GM19239 (cell line): ENCODE measurements around the gene ZFYVE21.

Experiments used
- DNase-seq: peaks from one replicate; pipeline ENCODE4 v3.0.0; 2011; ENCODE audit warnings: low spot score; ENCODE audit not compliant: insufficient read length
- FAIRE-seq: peaks from 2 replicates; lab custom pipeline; 2011; peaks lifted over from hg19 to GRCh38; lab: Jason Lieb, UNC

Gene ZFYVE21

DNA sequence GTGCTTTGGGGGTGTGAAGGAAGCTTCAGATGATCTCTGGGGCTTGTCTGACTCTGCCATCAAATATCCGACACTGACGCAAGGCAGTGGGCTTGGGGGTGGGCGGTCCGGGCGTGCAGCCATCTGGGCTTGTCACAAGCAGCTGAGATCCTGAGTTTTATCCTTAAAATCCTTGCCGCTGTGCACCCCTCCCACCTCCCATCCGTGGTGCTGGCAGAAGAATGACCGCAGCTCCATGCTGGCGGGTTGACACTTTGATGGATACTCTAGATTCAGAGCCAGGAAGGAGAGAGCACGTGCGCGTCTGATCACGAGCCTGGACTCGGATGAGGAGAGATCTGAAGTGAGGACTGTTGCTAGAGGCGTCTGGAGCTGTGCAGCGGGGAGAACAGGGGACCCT lies 3.0 kb downstream of the ZFYVE21 start:
- FAIRE-seq, result no peak
- no peak for DNase-seq

DNA sequence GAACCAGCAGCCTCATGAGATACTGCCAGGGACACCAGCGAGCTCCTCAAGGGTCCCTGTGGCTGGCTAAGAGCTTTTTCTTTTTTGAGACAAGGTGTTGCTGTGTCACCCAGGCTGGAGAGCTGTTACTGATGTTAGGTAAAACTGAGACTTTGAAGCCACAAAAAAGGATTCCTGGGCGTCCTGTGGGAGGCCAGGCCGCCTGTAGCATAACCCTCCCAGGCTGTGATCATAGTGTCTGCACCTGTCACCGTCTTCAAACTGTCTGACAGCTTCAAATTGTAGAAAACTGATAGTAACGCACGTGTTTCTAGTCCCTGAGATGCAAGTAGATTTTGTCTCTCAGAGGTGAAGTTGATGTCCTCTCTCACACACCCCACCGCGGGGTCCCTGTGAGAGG lies 4.1 kb downstream of the ZFYVE21 start:
- DNase-seq (no peak), FAIRE-seq (no peak)

DNA sequence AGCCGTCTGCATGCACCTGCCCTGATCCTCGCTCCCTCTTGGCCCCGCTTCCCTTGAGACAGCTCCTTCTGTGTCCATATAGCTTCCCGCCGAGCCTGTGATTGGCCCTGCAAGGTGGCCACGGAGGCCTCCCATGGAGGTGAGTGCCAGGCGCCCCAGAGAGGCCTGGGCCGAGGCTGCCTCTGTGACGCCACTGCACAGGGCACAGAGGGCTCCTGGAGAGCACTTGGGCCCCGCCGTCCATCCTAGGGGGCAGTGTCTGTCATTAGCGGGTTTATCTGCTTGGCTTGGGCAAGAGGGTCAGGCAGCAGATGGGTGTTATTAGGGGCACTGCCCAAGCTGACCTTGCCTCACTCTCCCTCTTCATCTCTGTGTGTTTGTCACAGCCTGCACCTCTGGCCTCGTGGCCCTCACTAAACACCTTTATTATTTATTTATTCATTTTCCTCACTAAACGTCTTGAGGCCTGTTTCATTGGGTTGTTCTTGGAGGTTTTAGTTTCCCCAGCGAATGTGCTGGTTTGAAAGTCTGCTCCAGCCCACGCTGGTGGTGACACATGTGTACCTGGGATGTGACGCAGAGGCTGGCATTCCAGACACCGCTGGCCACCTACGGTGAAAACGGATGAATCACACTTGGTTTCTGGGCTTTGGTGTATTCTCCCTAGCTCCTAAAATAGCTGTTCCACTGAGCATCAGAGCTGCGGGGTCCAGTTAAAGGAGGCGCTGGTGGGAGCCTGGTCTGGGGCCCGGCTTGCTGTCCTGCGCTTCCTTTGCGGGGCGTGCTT lies 5.9 kb downstream of the ZFYVE21 start:
- no peak for FAIRE-seq

DNA sequence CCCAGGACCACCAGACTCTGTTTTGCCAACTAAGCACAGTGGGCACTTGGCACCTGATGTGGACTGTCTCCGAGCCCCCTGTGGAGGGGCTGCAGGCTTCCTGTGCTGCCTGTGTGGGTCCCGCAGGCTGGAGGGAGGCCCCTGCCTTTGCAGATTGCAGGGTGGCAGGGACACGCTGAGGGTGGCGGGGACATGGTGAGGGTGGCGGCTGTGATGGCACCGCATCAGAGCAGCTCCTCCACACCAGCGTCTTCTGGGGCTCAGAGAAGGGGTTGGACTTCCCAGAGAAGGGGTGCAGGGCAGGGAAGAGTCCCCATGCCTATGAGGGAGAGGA lies 8.1 kb downstream of the ZFYVE21 start:
- FAIRE-seq, result no peak
- no peak for DNase-seq

More for the DNA sequence above, 5.9 kb downstream of the ZFYVE21 start:
- no peak for DNase-seq

DNA sequence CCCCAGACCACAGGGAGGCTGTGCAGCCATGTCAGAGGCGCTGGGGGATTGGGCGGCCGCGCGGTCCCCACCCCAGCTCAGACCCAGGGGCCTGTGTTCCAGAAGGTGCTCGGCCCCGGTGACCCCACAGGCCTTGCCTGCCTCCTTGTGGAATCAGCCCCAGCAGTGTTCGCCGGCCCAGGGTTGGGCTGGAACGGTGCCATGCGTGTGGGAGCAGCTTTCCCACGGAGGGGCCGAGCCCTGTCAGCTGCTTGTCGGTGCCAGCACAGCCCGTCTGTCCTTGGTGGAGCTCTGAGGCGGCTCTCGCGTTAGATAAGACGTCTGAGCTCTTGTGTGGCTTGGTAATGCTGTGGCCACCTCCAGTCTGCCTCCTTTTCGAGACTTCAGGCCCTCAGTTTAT lies 8.5 kb downstream of the ZFYVE21 start:
- FAIRE-seq, result no peak
- DNase-seq, result no peak

DNA sequence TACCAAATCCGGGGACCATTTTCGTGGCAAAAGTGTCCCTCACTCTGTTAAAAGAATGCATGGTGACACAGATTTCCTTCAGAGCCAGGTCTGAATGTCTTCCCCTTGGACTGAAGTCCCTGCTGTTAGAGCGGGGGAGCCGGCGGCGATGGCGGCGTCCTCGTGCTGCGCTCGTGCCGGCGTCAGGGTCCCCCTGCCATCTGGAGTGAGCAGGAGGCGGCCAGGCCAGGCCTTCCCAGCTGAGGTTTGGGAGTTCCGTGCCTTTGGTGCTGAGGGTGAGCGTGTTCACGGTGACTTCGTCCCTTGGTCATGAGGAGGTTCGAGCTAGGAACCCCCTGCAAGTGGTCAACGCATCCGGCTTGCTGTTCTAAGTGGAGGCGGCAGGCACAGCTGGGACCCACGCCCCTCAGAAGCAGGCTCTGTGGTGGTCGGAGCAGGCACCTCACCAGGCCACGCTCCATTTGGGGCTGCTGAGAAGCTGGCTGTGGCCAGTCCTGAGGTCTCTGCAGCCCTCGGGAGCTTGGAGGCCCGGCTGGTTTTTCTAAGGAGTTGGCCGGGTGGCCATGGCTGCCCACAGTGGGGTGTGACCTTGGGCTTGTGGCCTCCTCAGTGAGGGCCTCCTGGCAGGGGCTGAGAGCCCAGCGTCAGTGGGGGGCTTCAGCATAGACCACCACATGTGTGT lies 9.5 kb downstream of the ZFYVE21 start:
- DNase-seq (no peak), FAIRE-seq (no peak)

DNA sequence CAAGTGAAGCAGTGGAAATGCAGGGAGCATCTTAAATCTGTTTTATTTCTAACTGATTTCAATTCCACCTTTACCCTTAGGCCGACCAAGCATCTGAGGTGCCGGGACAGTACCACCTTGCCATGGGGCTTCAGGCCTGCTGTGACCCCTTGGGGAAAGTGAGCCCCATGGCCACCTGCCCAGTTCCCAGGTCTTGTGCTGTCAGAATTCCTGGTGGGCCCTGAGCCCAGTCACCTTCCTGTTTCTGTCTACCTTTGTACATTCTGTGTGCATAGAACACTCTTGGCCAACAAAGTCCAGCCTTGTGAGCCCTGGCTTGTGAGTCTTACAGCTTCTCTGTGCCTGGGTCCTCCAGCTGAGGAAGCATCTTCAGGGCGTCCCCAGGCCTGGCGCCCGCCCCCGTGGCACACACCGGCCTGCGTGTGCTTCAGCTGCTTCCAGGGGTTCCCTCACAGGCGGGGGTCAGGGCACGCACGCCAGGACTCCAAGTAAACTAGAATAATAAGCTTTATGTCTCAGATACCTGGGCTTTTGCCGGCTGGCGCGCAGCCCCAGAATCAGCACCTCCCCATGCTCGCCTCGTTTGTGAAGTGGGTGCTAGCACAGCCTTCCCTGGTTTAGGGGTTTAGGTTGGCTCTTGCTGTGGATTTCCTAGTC lies 10.3 kb downstream of the ZFYVE21 start:
- DNase-seq, result no peak
- no peak for FAIRE-seq

DNA sequence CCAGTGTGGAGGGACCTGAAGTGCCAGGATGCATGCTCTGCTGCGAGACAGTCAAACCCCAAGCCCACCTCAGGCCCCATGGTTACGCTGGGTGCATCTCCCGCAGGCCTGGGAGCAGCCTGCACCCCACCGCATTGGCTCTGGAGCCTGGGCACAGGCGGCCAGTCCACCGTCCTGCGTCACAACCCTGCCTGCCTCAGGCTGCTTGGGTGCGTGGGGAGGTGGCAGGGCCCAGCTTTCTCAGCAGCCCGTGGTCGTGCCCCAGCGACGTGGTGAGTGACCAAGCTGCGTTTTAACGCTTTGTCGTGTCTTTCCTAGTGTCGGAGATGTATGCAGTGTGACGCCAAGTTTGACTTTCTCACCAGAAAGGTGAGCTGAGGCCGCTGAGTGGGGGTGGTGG lies 10.9 kb downstream of the ZFYVE21 start:
- DNase-seq (no peak), FAIRE-seq (no peak)

DNA sequence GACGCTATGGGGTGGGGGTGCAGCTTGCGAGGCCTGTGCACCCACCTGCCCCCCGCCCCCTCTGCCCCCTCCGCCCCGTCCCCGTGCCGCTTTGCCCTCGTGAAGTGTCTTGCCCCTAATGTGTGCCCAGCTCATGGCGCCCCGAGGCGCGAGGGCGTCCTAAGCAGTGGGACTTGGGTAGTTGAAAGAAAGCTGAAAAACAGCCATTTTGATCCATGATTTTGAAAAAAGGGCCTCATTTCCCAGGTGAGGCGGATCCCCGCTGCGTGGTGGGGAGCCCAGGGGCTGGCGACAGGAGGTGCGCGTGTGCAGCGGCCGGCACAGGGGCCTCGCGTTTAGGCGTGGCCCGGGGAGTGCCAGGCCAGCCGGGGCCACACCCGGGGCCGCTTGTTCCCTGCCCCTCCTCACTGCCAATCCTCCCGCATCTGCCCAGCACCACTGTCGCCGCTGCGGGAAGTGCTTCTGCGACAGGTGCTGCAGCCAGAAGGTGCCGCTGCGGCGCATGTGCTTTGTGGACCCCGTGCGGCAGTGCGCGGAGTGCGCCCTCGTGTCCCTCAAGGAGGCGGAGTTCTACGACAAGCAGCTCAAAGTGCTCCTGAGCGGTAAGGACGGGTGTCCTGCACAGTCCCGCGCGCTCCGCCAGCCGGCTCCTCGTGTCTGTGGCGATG lies 11.8 kb downstream of the ZFYVE21 start:
- DNase-seq, result no peak
- FAIRE-seq, result no peak

DNA sequence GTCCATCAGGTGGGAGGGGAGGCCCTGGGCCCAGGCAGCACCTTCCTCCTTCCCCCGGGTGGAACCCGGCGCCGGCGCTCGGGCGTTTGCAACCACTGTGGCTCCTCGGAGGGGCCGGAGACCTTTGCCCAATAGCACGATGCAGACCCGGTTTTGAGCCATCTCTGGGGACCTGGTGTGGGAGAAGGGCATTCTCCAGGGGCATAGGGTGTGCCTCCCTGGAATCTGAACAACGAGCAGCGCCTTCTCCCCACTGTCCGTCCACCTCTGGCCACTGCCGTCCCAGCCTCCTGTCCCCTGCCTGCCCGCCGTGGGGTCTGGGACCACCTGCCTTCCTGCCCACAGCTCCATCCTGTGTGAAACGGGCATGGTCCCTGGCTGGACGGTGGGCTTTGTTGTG lies 12.5 kb downstream of the ZFYVE21 start:
- FAIRE-seq (no peak), DNase-seq (no peak)

DNA sequence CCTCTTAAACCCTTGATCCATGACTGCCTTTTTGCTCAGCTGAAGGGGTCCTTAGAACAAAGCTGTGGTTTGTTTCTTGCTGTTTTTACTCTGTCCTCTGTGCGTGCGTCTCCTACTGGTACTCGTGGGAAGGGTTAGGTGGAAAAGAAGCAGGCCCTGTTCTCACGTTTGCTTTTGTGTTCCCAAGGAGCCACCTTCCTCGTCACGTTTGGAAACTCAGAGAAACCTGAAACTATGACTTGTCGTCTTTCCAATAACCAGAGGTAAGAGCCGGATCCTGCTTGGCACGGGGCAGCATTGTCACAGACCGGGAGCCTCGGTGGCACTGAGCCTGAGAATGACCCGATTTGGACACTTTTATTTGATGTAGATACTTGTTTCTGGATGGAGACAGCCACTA lies 13.1 kb downstream of the ZFYVE21 start:
- no peak for DNase-seq
- FAIRE-seq, result no peak

DNA sequence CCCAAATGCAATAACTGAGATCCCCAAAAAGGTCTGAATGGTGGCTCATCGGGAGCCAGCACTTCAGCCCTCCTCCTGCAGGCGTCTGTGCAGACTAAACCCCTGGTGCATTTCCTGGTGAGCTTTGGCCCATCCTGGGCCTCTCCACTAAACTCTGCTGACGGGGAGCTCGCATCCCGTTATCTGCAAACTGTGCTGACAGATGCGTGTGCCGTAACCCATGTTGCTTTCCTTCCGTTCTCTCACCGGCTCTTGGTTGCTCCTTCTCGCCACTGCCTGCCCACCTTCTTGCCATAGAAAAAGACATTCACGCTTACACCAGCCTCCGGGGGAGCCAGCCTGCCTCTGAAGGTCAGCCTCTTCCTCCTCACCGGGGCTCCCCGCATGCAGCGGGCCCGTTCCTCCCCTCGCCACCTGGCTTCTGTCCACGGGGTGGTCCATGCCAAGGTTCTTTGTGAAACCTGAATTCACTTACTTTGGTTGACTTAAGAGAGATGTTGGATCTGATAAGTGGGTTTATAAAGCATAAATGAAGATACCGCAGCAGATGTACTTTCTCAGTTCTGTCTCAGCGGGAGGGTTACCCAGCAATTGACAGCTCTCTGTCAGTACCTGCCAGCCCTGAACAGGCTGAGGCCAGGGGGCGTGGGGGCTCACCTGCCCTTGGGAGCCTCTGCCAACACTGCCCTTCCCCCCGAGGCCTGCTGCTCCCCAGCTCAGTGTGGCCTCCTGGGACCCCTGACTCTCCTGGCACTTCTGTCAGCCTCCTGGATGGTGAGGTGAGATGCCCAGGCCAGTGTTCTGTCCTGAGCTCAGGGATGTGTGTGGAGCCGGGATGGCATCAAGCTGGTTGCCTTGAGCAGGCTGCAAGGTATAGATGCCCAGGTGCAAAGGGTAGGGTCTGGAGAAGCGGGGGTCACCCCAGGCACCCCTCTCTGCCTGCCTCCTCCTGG lies 14.2 kb downstream of the ZFYVE21 start:
- FAIRE-seq (no peak), DNase-seq (no peak)

DNA sequence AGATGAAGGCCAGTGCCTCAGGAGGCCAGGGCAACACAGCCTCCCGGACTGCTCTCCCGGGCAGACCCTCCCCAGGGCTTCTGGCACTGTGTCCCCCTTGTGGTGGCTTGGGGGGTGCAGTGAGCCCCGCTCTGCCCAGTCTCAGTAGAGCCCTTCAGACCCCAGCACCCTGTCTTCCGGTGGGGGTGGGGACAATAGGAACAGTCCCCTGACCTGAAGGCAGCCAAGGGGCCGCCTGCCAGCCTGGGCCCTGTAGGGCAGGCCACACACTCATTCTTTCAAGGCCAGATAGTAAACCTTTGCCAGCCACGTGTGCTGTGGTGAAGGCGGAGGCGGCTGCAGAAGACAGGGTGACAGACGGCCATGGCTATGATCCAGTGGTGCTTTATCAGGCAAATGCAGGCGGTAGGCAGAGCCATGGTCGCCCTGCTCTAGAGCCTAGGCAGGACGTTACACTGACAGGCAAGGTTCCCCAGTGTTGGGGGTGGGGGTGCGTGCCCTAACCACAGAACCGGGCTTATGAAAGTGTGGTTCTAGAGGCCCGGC lies 15.0 kb downstream of the ZFYVE21 start:
- FAIRE-seq, result no peak
- no peak for DNase-seq

DNA sequence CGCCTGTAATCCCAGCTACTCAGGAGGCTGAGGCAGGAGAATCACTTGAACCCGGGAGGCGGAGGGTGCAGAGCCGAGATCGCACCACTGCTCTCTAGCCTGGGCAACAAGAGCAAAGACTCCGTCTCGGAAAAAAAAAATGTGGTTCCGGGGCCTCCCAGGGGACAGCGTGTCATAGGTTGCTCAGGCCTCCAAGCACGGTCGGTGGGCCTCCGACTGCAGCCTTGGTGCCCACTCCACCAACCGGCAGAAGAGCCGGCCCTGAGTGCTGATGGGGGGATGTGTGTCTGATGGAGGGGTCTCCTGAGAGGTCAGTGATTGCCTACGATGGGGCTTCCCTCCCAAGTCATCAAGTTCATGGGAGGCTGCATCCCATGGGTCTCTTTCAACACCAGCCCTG lies 15.9 kb downstream of the ZFYVE21 start:
- DNase-seq (no peak), FAIRE-seq (no peak)

DNA sequence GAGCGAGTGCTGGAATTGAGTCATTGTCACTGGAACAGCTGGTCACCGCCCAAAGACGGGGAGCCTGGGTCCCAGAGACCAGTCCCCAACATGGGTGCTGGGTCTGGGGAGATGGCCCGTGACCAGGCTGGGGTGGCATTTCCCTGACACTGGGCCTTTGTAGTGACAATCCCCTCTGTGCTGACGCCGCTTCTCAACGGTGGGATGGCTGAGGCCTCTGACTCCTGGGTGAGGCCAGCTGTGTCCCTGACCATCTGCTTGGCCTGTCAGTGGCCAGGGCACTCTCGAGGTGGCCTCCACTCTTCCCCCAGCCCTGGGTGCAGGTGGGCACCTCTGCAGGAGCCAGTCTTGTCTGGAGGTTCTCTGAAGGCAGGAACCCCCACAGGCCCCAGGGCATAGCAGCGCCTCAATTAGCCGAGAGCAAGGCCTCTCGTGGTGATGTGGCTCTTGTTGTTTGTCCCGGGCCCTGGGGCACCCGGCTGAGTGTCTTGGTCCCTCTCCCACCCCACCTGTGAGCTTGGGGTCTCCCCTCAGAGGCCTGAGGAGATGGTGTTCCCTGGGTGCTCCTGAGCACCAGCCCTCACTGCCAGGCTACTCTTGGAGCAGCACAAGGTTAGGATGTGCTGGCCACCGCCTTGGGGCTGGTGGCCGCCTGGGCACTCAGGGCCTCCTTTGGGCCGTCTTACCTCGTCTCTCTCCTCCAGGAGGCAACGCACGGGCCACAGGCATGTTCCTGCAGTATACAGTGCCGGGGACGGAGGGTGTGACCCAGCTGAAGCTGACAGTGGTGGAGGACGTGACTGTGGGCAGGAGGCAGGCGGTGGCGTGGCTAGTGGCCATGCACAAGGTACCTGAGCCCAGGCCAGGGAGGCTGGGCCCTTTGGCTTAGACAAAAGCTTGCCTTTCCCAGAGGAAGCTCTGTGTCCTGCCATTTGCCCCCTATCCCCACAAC lies 16.6 kb downstream of the ZFYVE21 start:
- DNase-seq (no peak), FAIRE-seq (no peak)

DNA sequence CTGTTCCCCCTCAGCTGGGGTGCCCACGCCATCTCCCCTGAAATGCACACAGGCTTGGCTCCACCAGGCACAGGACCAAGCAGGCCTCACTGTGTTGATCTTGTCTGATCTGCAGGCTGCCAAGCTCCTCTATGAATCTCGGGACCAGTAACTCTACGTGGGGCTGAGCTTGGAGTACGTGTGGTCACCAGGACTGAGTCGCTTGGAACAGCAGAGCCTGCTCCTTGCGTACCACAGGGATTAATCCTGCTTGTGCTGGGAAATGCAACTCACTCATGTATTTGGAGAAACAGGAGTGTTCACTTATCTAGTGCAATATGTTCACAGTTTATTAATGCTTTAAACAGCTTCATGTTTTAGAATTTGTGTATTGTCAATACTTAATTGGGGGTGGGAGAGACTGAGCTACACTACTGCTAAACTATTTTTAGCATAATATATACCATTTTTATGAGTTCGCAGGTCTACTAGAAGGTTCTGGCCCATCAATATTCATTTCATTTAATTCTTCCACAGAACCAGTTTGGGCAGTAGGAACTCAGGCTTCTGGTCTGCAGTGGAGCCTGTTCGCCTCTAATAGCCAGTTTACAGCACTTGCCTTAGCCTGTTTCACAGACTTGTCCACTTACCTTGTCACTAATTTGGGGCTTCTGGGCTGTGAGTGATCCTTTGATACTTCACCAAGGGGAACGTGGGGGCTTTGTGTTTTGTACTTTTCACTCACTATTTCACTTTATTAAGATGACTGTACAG lies 17.4 kb downstream of the ZFYVE21 start:
- DNase-seq (no peak), FAIRE-seq (no peak)

DNA sequence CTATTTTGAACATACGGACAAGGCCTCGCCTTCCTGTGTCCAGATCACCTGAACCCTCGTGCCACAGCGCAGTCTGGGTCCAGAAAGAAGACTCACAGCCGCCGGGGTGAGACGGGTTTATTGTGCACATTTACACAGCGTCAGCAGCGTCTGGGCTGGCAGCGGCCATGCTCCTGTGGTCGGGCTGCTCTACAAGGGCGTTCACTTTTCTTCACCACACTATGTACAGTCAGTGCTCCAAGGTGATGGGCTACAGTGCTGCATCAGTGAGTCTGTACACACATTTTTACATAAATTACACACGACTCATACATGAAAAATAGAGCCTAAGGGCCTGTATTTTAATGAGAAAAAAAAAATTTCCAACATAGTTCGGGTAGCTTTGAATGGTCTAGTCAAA lies 18.0 kb downstream of the ZFYVE21 start:
- no peak for FAIRE-seq
- no peak for DNase-seq
